ENCODE measurements around the gene MTA3. TPM values are rescaled to one million over a fixed set of nuclear protein-coding genes. Genes with fewer than 3 reads are reported as not detected.

Gene MTA3
- total and polyA plus RNA-seq, 2 of the 8 experiments (the other 6 are each of a cell fraction or from before 2014, with no cell fraction given): 125 to 184 TPM

- H2BK120ac ChIP-seq (replicated peaks; ENCODE audit: low read depth, low read length): no peak overlapping the region
- no peak overlapping the region for H3K23ac ChIP-seq (ENCODE audit: insufficient read length)
- no peak overlapping the region for H4K8ac ChIP-seq (ENCODE audit: extremely low read depth, insufficient read depth, low read length)
- POLR2A ChIA-PET (ENCODE audit: partially characterized antibody): no interaction called here
- H3K14ac ChIP-seq (ENCODE audit: insufficient read length): no peak overlapping the region
- H3K18ac ChIP-seq (ENCODE audit: extremely low read depth, low read length): no peak overlapping the region
- H3K4me1 ChIP-seq (replicated peaks in 1 of 4; ENCODE audit: control insufficient read depth in 3 of 4, insufficient read depth in 4 of 4, low read length in 3 of 4): no peaks in the 10 kb centered on the region
- H3K4me3 ChIP-seq (ENCODE audit: extremely low read depth in 1 of 4, insufficient read depth in 2 of 4, low read depth in 3 of 4, low read length in 4 of 4): no peak overlapping the region
- H4K5ac ChIP-seq (ENCODE audit: insufficient read length, low read depth, low read length): no peak overlapping the region
- no peak overlapping the region for H3K27ac ChIP-seq (ENCODE audit: low read depth, low read length)
- no peak overlapping the region for H2AK5ac ChIP-seq (ENCODE audit: low read depth, low read length)
- no peaks in the 10 kb centered on the region for H3K79me2 ChIP-seq (ENCODE audit: control insufficient read depth in 1 of 2, insufficient read depth in 2 of 2, low read length in 2 of 2)
- FAIRE-seq: no peak
- no peaks in the 10 kb centered on the region for H3K27me3 ChIP-seq (replicated peaks in 1 of 4; ENCODE audit: control insufficient read depth in 3 of 4, extremely low read depth in 1 of 4, insufficient read depth in 3 of 4, low read length in 3 of 4)
- H3K36me3 ChIP-seq (ENCODE audit: control insufficient read depth in 2 of 4, insufficient read depth in 4 of 4, low read length in 3 of 4): no peaks in the 10 kb centered on the region
- no peak overlapping the region for H2BK15ac ChIP-seq (ENCODE audit: low read length)
- H2BK5ac ChIP-seq (ENCODE audit: low read depth, low read length): no peak overlapping the region
- CTCF ChIA-PET (ENCODE audit: partially characterized antibody): no interaction called here
- 95% methylated on average over 6 of the region's 6 CpGs; no CpG with 5 or more reads in 1 of the 2 experiments for WGBS, 2 experiments (ENCODE audit: extremely low coverage in 1 of 2, insufficient coverage in 1 of 2, insufficient read length in 1 of 2, insufficient replicate concordance in 2 of 2, low coverage in 1 of 2, low lambda C conversion rate in 2 of 2, missing lambda C conversion rate in 1 of 2)
- no peak overlapping the region for H2AFZ ChIP-seq (ENCODE audit: low read length)
- H3K9me3 ChIP-seq (ENCODE audit: insufficient read depth in 2 of 2, low read depth in 1 of 2, low read length in 1 of 2): no peaks in the 10 kb centered on the region
- no peak overlapping the region for H3K4me2 ChIP-seq (ENCODE audit: insufficient read depth in 1 of 2, low read depth in 2 of 2, low read length in 2 of 2)
- no peak for DNase-seq (ENCODE audit: low read depth in 1 of 2, low spot score in 2 of 2)
- no peak overlapping the region for H3K9ac ChIP-seq (replicated peaks in 1 of 4; ENCODE audit: extremely low read depth in 1 of 4, low read depth in 3 of 4, low read length in 3 of 4)
- H2BK20ac ChIP-seq (ENCODE audit: low read length): no peak overlapping the region
- no peak overlapping the region for H3K56ac ChIP-seq (replicated peaks; ENCODE audit: insufficient read length, low read depth, low read length)
- no peaks in the 10 kb centered on the region for H3K79me1 ChIP-seq (ENCODE audit: low read depth, low read length)
- no peak overlapping the region for H2BK12ac ChIP-seq (ENCODE audit: low read depth, low read length)
- H3K4ac ChIP-seq (replicated peaks; ENCODE audit: insufficient read length, low read depth, low read length): no peak overlapping the region
- H4K91ac ChIP-seq (replicated peaks; ENCODE audit: insufficient read length, low read length): no peak overlapping the region
- TF ChIP-seq, protein P1, sequence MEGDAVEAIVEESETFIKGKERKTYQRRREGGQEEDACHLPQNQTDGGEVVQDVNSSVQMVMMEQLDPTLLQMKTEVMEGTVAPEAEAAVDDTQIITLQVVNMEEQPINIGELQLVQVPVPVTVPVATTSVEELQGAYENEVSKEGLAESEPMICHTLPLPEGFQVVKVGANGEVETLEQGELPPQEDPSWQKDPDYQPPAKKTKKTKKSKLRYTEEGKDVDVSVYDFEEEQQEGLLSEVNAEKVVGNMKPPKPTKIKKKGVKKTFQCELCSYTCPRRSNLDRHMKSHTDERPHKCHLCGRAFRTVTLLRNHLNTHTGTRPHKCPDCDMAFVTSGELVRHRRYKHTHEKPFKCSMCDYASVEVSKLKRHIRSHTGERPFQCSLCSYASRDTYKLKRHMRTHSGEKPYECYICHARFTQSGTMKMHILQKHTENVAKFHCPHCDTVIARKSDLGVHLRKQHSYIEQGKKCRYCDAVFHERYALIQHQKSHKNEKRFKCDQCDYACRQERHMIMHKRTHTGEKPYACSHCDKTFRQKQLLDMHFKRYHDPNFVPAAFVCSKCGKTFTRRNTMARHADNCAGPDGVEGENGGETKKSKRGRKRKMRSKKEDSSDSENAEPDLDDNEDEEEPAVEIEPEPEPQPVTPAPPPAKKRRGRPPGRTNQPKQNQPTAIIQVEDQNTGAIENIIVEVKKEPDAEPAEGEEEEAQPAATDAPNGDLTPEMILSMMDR (IDR thresholded peaks at IDR 0.05; ENCODE audit: control extremely low read depth in 1 of 3, insufficient read depth in 1 of 3, low read depth in 1 of 3, low read length in 3 of 3): 0 out of 4 replicates have a peak, but pooled peaks of 1 of the 3 experiments have one; percentile 2
- TF ChIP-seq SP4 (IDR thresholded peaks at IDR 0.05; ENCODE audit: low read length) (no peak), RAD21 (IDR thresholded peaks at IDR 0.05 in 1 of 2, conservative IDR thresholded peaks at IDR 0.05 in 1 of 2; ENCODE audit: low read depth in 2 of 2, low read length in 2 of 2) (peak; percentile 20 to 37; a peak in 2 of 4 replicates)
- H3K23me2 ChIP-seq (ENCODE audit: low read depth, low read length): no peaks in the 10 kb centered on the region
- H4K20me1 ChIP-seq (replicated peaks in 1 of 2; ENCODE audit: control insufficient read depth in 1 of 2, insufficient read depth in 2 of 2, low read length in 2 of 2): no peaks in the 10 kb centered on the region
Measured at GRCh38 chr2:42802150-42802549, 233.7 kb downstream of the MTA3 start.

All from H1 (cell line).